Mesodermal cell (in vitro differentiated cells): ENCODE data around the gene TBCC.

Source experiments
- H3K27ac ChIP-seq: 2 replicates; pipeline ENCODE4 v1.7.0; 2013; ENCODE audit warnings: mild to moderate bottlenecking, low read depth, low read length, moderate library complexity; ENCODE audit not compliant: severe bottlenecking
- H3K36me3 ChIP-seq: 2 replicates; pipeline ENCODE4 v1.7.1; 2013; ENCODE audit warnings: mild to moderate bottlenecking, low read length, moderate library complexity; ENCODE audit not compliant: control insufficient read depth, insufficient read depth
- H3K4me1 ChIP-seq: one replicate; pipeline ENCODE4 v1.7.1; 2013; ENCODE audit warnings: mild to moderate bottlenecking, low read length; ENCODE audit not compliant: insufficient read depth, control insufficient read depth, poor library complexity, severe bottlenecking
- H3K4me3 ChIP-seq: 2 replicates; pipeline ENCODE4 v1.7.0; 2013; ENCODE audit warnings: low read length, control low read depth, mild to moderate bottlenecking; ENCODE audit not compliant: insufficient read depth, poor library complexity, severe bottlenecking; ENCODE audit errors: extremely low read depth
- H3K9me3 ChIP-seq: 2 replicates; pipeline ENCODE4 v1.7.1; 2013; ENCODE audit warnings: mild to moderate bottlenecking, low read length, moderate library complexity; ENCODE audit not compliant: control insufficient read depth
- WGBS, 2 experiments: methylation state at CpG; one replicate each; pipeline ENCODE4 v1.1.5; 2013; ENCODE audit warnings: missing lambda C conversion rate in 2 of 2; ENCODE audit not compliant: insufficient coverage in 2 of 2; 5-methylcytosine and 5-hydroxymethylcytosine counted together

Gene TBCC

DNA sequence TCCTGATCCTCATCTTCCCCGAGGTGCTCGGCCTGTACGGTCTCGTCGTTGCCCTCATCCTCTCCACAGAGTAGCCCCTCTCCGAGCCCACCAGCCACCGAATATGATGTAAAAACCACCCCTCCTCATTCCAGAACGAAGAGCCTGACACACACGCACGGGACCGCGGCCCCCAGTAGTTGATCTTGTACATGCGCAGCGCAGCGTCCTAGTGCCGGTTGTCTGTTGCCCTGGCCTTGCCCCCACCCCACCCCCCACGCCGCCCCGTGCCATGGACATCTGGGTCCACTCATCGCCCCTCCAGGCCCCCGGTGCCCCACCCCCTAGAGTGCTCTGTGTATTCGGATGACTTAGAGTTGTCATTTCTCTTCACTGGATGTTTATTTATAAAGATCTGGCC lies 18.3 kb downstream of the TBCC start:
- Histone ChIP-seq H3K27ac (no peak overlapping the region), H3K4me1 (no peaks in the 10 kb centered on the region), H3K36me3 (no peaks in the 10 kb centered on the region), H3K9me3 (no peaks in the 10 kb centered on the region), H3K4me3 (no peak overlapping the region)
- 93 to 96% methylated on average over 3 to 21 of the region's 22 CpGs for WGBS, 2 experiments

DNA sequence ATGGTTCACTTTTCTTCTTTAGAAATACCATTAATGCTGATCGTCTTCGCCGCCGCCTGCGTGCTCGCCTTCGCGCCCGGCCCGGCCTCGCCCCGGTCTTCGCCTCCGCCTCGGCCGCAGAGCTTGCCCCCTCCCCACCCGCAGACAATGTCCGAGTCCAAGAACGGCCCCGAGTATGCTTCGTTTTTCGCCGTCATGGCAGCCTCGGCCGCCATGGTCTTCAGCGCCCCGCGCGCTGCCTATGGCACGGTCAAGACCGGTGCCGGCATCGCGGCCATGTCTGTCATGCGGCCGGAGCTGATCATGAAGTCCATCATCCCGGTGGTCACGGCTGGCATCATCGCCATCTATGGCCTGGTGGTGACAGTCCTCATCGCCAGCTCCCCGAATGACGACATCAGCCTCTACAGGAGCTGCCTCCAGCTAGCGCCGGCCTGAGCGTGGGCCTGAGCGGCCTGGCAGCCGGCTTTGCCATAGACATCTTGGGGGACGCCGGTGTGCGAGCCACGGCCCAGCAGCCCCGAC lies 18.8 kb downstream of the TBCC start:
- Histone ChIP-seq H3K4me3 (no peak overlapping the region), H3K4me1 (no peaks in the 10 kb centered on the region), H3K27ac (no peak overlapping the region), H3K36me3 (no peaks in the 10 kb centered on the region), H3K9me3 (no peaks in the 10 kb centered on the region)
- 95 to 96% methylated on average over 47 to 51 of the region's 52 CpGs for WGBS, 2 experiments

DNA sequence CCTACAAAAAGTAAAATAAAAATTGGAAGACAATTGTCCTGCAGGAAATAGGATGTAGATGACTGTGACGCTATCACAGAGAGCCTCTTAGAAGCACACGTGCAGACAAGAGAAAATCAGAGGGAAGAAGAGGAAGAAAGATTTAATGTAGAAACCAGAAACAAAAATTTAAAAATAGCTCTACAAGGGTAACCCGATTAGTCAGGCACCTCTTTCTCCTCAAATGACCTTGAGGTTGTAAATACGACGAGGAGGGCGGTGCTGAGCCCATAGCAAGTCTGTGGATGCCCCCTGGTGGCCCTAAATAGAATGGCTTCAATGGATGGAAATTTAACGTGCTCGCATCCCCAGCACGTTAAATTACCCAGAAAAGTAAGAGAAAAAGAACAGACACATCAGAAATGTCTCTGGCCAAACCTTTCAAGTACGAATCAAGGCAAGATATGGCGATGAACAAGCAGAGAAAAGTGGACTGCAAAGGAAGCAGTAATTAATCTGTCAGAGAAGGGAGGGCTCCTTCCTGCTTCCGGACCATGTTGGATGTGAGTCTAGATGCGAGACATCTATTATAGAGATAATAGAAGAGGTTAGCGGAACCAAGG lies 19.3 kb downstream of the TBCC start:
- no peak overlapping the region for H3K27ac ChIP-seq
- no peaks in the 10 kb centered on the region for H3K4me1 ChIP-seq
- WGBS, 2 experiments: 22 to 42% methylated on average over 8 to 10 of the region's 14 CpGs
- H3K9me3 ChIP-seq: no peaks in the 10 kb centered on the region
- no peak overlapping the region for H3K4me3 ChIP-seq
- no peaks in the 10 kb centered on the region for H3K36me3 ChIP-seq

DNA sequence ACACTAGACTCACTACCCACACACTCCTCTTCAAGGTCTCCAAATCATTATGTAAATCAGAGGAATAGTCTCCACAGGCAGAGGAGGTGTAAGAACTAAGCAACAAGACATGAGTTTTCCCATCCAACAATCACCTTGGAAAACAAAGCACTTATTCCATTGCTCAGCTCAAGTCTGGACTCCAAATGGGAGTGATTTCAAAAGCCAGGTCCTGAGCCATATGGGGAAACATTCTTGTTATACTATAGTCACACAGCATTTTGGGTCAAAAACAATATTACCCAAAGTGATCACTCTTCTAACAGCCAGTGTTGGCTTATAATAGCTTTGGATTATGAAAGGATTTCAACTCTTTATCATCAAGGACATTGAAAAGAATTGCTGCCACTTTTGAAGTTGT lies 19.9 kb downstream of the TBCC start:
- no peaks in the 10 kb centered on the region for H3K36me3 ChIP-seq
- no peaks in the 10 kb centered on the region for H3K4me1 ChIP-seq
- no peak overlapping the region for H3K27ac ChIP-seq
- no peak overlapping the region for H3K4me3 ChIP-seq
- no peaks in the 10 kb centered on the region for H3K9me3 ChIP-seq

DNA sequence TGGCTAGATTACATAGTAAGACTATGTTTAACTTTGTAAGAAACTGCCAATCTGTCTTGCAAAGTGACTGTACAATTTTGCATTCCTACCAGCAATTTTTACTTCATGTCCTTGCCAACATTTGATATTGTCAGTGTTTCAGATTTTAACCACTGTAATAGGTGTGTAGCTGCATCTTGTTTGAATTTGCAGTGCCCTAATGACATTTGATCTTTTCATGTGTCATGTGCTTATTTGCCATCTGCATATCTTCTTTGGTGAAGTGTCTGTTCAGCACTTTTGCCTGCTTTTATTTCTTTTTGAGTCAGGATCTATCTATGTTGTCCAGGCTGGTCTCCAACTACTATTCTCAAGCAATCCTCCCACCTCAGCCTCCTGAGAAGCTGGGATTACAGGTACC lies 21.1 kb downstream of the TBCC start:
- no peak overlapping the region for H3K4me3 ChIP-seq
- H3K36me3 ChIP-seq: no peaks in the 10 kb centered on the region
- H3K4me1 ChIP-seq: no peaks in the 10 kb centered on the region
- no peak overlapping the region for H3K27ac ChIP-seq
- no peaks in the 10 kb centered on the region for H3K9me3 ChIP-seq

DNA sequence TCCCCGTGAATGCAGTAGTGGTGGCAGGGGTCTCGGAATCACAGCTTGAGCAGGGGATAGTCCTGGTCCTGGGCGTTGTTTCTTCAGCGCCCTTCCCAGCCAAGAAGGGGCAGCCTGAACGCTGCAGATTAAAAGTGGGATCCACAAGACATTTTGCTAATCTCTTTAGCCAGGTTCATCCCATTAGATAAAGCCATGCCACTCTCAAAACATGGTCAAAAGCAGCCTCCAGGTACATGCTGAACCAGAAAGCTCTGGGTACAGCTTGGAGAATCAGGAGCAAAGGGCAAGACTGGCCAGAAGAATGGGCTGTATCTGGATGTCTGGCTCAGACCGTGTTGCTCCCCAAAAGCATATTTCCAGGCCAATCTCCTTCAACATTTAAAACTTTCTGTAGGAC lies 23.4 kb downstream of the TBCC start, which contains the start of gene PRPH2:
TSS of gene PRPH2 (minus strand) at position 101 of the 400 bp plus-strand sequence. CDS start 263 bp downstream, outside the sequence.
- H3K4me1 ChIP-seq: peaks cover 3% of the 10 kb centered on the region
- H3K9me3 ChIP-seq: no peaks in the 10 kb centered on the region
- H3K4me3 ChIP-seq: no peak within 1 kb of the TSS
- no peaks in the 10 kb centered on the region for H3K36me3 ChIP-seq
- WGBS, 2 experiments: 91 to 92% methylated on average over 5 to 6 of the region's 6 CpGs
- H3K27ac ChIP-seq: no peak within 1 kb of the TSS

DNA sequence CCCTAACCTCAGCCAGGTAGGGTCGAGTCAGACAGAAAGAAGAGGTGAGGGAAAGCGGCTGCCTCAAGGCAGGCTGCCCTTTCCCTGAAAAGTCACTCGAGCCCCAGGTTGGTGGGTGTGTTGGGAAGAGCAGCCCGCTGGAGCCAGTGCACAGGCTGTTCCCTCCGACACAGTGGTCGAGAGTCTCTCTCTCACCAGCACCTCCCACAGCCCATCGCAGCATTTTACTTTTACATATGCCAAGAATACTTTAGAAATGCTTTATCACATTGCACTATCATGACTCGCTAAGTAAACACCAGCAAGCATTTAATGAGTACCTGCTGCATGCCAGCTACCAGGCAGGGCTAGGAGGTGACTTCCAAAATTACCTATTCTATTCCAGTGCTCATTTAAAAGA lies 25.2 kb downstream of the TBCC start:
- H3K27ac ChIP-seq: no peak overlapping the region
- H3K4me3 ChIP-seq: no peak overlapping the region
- 59 to 77% methylated on average over 6 to 7 of the region's 8 CpGs for WGBS, 2 experiments
- no peaks in the 10 kb centered on the region for H3K9me3 ChIP-seq
- peaks cover 3% of the 10 kb centered on the region for H3K4me1 ChIP-seq
- no peaks in the 10 kb centered on the region for H3K36me3 ChIP-seq

DNA sequence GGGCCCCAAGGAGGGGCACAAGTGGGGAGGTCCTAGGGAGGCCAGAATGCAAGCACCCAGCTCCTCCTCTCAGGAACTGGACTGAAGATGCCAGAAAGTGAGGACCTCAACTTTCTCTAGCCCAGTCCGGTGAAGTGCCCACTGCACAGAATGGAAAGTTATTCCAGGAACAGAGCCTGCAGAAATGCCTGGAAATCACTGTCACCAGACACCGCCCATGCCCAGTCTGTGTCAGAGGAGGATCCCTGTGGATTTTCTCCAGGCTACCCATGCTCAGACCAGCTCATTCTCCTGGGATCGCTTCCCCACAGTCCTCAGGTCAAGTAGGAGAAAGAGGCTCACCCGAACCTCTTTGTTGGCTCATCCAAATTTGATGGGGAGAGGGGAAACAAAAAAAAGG lies 30.0 kb downstream of the TBCC start:
- no peak overlapping the region for H3K4me3 ChIP-seq
- 87 to 93% methylated on average over 2 to 3 of the region's 4 CpGs for WGBS, 2 experiments
- peaks cover 7% of the 10 kb centered on the region for H3K4me1 ChIP-seq

DNA sequence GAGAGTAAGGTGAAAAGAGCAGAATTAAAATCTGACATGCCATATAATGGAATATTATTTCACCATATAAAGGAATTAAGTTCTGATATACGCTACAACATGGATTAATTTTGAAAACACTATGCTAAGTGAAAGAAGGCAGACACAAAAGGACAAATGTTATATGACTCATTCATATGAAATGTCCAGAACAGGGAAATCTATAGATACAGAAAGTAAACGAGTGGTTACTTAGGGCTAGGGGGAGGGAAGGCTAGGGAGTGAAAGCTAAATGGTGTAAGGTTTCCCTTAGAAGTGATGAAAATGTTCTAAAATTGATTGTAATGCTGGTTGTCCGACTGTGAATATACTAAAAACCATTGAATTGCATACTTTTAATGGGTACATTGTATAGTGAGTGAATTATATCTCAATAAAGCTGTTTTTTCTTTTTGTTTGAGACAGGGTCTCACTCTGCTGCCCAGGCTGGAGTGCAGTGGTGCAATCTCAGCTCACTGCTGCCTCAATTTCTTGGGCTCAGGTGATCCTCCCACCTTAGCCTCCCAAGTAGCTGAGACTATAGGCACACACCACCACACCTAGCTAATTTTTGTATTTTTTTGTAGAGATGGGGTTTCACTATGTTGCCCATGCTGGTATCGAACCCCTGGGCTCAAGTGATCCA lies 31.7 kb downstream of the TBCC start:
- WGBS, 2 experiments: 76 to 92% methylated on average over 2 to 3 of the region's 4 CpGs
- Histone ChIP-seq H3K4me1 (peaks cover 18% of the 10 kb centered on the region), H3K9me3 (peaks cover 20% of the 10 kb centered on the region), H3K27ac (no peak overlapping the region), H3K4me3 (no peak overlapping the region), H3K36me3 (no peaks in the 10 kb centered on the region)

More for the DNA sequence above, 30.0 kb downstream of the TBCC start:
- H3K27ac ChIP-seq: no peak overlapping the region
- H3K36me3 ChIP-seq: no peaks in the 10 kb centered on the region
- peaks cover 19% of the 10 kb centered on the region for H3K9me3 ChIP-seq

DNA sequence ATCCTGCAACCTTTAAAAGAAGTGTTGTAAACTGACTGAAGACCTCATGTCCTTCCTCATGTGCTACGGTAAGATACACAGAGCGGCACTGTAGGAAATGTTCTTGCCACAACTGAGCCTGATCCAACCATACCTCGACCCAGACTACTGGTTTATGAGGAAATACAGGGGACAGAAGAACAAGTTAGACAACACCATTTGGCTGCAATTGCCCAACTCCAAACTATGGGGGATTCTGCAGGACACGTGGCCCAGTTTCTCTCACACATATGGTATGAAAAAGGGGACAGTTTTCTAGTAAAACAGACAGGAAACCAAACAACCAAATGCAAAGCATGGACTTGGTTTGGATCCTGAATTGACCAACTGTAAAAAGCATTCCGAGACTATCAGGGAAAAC lies 34.0 kb downstream of the TBCC start:
- WGBS, 2 experiments: 97% methylated on average over 5 of the region's 5 CpGs
- Histone ChIP-seq H3K27ac (no peak overlapping the region), H3K4me3 (no peak overlapping the region), H3K4me1 (peaks cover 15% of the 10 kb centered on the region), H3K9me3 (peaks cover 20% of the 10 kb centered on the region), H3K36me3 (no peaks in the 10 kb centered on the region)

DNA sequence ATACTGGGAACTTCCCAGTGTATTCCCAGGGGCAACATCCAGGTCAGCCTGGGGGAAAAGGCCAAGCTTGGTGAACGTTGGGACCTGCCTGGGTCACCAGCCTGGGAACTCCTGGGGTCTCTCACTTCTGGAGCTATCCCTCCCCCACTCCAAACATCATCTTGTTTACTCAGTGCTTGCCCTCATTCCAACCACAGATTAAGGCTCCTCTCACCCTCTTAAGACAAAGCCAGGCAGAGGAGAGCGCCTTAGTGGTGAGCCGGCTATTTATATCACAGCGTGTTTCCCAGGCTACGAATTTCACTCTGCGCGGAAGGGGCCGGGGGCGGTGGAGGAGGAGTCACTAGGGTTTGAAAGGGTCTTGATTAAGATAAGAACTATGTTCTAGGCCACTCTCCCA lies 35.6 kb downstream of the TBCC start:
- Histone ChIP-seq H3K4me3 (no peak overlapping the region), H3K9me3 (peaks cover 20% of the 10 kb centered on the region), H3K36me3 (no peaks in the 10 kb centered on the region), H3K4me1 (peaks cover 15% of the 10 kb centered on the region), H3K27ac (peak overlapping the region; percentile 89)
- 20 to 30% methylated on average over 4 to 5 of the region's 9 CpGs for WGBS, 2 experiments
